NCI-H774 (cell line): ENCODE results near the gene SEC24A.
"Not testable (repeated sequence)": the region's sequence is repeated elsewhere in the genome, so short reads cannot be mapped to it uniquely, and the experiment has no call there.

Source experiments
- DNase-seq: peaks from one replicate; lab custom pipeline; 2025; lab: John Stamatoyannopoulos, UW

SEC24A gene

DNA sequence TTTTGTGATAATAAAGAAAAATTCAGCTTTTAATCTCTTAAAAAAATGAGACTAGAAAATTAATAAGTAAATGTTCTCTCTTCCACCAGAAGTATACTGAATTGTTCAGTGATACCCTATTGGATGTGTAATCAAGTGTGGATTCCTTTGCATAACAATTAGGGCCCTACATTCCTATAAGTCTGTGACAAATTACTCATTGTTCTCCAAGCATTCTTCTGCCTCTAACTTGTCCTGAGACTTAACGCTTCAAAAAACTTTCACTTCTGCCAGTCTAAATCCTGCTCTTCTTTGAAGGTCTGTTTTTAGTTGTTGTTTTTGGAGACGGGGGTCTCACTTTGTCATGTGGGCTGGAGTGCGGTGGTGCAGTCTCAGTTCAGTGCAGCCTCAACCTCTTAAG lies 100.8 kb downstream of the SEC24A start:
- DNase-seq = no peak

DNA sequence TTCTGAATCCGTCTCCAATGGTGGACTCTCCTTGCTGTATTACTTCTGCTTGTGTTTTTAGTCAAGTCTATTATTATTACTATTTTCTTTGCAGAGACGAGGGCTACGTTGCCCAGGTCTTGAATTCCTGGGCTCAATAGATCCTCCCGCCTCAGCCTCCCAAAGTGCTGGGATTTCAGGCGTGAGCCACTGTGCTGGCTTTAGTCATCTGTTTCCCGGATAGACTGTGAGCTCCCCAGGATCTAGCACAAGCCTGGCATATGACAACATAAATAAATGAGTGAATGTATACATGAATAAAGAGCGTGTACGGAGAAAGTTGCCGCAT lies 109.6 kb downstream of the SEC24A start:
- DNase-seq = no peak

DNA sequence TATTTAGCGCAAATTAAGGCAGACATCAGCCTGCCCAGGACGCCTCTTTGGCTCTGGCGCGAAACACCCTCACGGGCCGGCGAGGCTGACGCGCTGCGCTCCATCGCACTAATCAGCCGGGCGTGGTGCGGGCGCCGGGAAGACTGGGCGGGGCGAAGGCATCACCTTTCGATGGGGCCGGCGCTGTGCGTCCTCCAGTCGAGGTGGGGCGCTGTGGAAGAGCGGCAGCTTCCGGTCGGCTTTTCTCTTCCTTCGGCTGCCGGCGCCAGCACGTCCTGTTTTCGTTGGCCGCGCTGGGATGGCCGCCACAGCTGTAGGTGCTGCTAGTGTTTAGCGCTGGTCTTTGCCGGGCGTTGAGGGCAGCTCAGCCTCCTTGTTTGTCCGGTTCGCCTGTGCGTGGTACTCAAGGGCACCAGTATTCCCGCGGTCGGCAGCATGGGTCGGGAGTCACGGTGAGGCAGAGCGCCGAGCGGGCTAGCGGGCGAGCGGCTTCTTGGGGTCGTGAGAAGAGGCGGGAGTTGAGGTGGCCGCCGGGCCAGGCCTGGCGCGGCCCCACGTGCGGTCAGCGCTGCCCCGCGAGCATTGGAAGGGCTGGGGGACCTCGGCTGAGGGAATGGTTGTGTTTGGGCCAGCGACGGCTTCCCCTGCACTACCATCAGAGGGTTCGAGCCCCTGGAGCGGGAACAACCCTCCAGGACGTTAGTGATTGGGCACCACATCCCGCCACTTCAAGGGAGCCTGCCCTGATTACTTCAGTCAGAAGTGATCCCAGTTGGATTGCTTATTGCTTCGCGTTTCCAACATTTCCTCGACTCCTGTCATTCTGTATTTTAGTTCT lies 110.1 kb downstream of the SEC24A start, which contains the start of gene DDX46:
TSS of gene DDX46 (plus strand) at position 276 of the 838 bp plus-strand sequence. CDS start at position 436, 160 bp downstream.
- peak; percentile 91 for DNase-seq

DNA sequence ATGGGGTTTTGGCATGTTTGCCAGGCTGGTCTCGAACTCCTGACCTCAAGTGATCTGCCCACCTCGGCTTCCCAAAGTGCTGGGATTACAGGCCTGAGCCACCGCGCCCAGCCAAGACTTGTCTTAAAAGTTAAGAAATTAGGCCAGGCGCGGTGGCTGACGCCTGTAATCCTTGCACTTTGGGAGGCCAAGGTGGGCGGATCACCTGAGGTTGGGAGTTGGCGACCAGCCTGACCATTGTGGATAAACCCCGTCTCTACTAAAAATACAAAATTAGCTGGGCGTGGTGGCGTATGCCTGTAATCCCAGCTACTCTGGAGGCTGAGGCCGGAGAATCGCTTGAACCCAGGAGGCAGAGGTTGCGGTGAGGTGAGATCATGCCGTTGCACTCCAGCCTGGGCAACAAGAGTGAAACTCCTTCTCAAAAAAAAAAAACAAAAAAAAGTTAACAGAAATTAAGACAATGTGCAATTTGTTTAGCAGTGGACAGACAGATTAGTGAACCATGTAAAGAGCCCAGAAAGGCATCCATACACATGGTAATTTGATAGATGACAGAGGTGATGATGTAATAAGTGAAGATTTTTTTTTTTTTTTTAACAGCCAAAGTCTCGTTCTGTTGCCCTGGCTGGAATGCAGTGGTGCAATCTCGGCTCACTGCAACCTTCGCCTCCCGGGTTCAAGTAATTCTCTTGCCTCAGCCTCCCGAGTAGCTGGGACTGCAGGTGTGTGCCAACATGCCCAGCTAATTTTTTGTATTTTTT lies 119.1 kb downstream of the SEC24A start:
- not testable (repeated sequence) for DNase-seq

DNA sequence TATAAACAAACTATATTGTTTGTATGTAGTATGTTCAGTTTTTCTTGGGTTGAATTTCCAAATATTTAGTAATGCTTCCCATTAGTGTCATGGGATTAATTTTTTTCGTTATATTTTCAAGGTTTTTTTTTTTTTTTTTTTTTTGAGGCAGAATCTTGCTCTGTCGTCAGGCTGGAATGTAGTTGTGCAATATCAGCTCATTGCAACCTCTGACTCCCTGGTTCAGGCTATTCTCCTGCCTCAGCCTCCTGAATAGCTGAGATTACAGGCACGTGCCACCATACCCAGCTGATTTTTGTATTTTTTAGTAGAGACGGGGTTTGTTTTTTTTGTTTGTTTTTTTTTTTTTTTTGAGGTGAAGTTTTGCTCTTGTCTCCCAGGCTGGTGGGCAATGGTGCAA lies 120.6 kb downstream of the SEC24A start:
- DNase-seq = no peak

DNA sequence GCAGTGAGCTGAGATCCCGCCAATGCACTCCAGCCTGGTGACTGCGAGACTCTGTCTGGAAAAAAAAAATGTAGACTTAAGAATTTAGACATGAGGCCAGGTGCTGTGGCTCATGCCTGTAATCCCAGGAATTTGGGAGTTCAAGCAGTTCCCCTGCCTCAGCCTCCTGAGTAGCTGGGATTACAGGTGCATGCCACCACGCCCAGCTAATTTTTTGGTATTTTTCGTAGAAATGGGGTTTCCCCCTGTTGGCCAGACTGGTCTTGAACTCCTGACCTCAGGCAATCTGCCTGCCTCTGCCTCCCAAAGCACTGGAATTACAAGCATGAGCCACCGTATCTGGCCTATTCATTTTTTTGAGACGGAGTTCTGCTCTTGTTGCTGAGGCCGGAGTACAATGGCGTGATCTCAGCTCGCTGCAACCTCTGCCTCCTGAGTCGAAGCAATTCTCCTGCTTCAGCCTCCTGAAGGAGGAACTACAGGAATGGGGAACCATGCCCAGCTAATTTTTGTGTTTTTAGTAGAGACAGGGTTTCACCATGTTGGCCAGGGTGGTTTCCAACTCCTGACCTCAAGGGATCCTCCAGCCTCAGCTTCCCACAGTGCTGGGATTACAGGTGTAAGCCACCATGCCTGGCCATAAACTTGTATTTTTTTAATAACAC lies 124.0 kb downstream of the SEC24A start:
- no peak for DNase-seq

DNA sequence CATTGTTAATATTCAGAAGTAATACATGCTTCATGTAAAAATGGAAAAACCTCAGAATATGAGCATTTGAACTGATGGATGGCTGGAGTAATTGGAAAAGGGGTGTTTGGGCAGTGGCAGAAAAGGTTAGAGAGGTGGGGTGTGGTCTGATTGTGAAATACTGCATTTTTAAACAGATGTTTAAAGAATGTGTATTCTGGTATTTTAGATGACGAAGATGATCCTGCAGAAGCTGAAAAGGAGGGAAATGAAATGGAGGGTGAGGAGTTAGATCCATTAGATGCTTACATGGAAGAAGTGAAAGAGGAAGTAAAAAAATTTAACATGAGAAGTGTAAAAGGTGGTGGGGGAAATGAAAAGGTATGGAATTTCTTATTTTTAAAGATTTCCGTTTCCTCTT lies 128.8 kb downstream of the SEC24A start:
- DNase-seq = no peak
